GM12801 (cell line): ENCODE measurements around the gene TMEM150B.

Experiments
- TF ChIP-seq, protein P1 (sequence below): IDR thresholded peaks from one replicate; pipeline ENCODE4 v1.5.1; 2011; ENCODE audit warnings: control low read depth; ENCODE audit not compliant: insufficient read length; ENCODE audit errors: extremely low read depth

Gene TMEM150B

DNA sequence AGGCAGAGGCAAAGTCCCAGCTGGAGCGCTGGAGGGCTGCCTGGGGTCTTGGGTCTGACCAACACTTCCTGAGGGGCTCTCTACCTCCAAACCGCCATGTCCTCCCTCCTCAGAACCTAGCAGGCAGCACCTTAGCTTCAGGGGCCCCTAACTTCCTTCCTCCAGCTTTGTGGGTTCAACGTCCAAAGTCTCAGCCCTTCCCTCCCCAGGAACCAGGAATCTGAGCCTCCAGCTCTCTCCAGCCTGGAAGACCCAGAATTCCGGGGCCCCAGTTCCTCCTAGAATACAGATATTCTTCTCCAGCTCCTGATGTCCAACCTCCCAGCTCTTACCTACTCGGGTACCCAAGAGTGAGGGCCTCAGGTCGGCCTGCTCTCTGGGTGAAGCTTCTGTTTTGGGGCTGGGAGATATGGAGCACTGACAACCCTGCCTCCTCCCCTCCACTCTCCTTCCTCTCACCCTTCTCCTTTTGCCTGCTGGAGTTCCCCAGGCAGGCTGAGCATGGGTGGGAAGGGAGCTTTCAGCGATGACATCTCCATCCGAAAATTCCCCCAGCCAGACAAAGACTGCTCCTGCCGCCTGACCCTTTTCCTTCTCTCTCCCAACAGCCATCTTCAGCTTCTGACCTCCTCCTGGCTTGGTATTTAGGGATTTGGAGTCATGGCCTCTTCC, 3.5 kb downstream of the TMEM150B start:
- TF ChIP-seq, protein P1, sequence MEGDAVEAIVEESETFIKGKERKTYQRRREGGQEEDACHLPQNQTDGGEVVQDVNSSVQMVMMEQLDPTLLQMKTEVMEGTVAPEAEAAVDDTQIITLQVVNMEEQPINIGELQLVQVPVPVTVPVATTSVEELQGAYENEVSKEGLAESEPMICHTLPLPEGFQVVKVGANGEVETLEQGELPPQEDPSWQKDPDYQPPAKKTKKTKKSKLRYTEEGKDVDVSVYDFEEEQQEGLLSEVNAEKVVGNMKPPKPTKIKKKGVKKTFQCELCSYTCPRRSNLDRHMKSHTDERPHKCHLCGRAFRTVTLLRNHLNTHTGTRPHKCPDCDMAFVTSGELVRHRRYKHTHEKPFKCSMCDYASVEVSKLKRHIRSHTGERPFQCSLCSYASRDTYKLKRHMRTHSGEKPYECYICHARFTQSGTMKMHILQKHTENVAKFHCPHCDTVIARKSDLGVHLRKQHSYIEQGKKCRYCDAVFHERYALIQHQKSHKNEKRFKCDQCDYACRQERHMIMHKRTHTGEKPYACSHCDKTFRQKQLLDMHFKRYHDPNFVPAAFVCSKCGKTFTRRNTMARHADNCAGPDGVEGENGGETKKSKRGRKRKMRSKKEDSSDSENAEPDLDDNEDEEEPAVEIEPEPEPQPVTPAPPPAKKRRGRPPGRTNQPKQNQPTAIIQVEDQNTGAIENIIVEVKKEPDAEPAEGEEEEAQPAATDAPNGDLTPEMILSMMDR, result no peak

DNA sequence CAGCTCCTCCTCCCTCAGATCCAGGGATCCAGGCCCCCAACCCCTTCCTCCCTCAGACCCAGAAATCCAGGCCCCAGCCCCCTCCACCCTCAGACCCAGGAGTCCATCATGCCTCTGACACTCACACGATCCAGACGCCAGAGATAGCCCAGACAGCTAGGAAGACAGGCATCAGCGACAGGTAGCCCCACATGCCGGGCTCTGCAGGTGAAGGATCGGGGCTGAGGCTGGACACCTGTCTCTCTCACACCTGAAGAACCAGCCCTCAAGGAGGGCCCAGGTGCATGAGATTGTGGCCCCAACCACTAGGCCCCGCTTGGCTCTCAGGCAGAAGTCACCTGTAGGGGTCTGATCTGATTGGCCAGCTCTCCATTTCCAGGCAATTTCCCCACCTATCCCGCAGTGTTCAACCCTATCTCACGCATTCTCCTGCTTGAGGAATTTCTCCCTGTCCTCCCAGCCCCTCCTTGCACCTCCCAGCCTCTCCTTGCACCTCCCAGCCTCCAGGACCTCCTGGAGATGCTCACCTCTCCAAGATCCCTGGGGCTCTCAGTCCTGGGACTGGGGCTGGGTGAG, 4.2 kb downstream of the TMEM150B start:
- TF ChIP-seq, protein P1, result no peak

DNA sequence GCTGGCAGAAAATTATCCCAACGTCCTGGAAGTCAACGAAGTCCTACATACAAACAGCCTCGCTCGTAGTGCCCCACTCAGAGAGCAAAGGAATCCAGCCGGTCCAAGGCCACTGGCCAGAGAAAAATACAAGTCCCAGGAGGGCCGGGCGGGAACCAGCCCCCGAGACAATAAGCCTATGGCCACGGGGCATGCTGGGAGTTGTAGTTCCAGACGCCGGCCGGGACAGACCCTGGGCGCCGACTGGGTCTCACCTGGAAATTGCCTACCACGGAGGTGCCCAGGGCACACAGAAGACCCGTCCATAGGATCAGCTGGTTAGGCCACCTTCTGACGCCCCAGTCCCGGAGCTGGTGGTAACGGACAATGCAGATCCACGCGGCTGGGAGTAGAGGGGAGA, 5.4 kb downstream of the TMEM150B start:
- TF ChIP-seq, protein P1, result no peak

DNA sequence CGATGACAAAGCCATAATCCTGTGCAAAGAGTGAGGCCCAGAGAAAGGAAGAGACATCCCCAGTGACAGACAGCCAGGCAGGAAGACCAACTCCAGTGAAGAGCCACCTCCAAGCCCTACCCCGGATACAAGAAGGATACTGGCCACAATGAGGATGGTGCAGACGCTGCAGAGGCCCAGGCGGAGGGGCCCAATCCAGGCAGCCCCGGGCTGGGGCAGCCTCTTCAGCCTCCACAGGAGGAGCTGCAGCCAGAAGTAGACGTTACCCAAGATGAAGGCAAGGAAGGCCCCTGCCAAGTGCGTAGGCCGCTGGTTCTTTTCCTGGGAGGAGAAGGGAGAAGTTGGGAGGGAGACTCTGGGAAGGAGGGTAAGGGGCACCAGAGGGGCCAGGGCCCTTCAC, 8.5 kb downstream of the TMEM150B start:
- TF ChIP-seq, protein P1, result no peak

DNA sequence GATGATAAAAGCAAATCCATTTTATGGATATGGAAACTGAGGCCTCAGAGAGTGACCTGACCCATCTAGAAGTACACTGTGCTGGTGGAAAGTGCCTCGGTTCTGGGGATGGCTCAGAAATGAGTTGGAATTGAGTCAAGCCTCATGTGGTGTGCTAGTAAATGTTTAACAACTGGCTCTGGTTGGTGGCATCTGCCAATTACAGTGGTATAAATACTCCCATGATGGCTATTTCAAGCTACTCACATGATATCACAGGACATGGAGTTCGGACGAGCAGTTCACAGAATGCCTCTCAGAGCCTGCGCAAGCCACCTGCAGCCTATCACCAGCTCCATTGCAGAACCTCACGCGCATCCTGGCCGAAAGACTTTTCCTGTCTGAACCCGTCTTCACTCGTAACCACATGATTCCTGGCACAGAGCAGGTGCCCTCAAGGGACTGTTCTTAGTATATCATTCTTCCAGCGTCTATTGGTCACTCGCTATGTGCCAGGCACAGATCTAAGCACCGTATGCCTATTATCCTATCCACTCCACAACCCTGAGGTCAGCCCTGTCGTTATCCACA, 9.1 kb downstream of the TMEM150B start:
- TF ChIP-seq, protein P1, result no peak

DNA sequence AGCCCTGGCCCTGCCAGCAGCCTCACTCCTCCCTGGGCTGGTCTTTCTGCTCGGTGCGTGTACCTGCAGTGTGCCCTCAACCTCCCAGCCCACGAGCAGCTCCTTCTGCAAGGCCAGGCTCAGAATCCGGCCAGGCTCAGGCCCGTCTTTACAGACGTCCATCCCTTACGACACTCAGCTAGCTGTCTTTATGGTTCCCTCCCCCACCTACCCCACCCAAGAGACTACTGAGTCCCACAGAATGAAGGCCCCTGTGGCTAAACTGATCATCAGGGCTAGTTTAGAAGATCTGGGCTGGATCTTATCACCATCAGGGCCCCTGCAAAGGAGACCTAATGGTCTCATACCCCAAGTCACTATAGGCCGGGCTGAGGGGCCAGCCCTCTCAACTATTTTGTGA, 10.7 kb downstream of the TMEM150B start:
- TF ChIP-seq, protein P1, result no peak

DNA sequence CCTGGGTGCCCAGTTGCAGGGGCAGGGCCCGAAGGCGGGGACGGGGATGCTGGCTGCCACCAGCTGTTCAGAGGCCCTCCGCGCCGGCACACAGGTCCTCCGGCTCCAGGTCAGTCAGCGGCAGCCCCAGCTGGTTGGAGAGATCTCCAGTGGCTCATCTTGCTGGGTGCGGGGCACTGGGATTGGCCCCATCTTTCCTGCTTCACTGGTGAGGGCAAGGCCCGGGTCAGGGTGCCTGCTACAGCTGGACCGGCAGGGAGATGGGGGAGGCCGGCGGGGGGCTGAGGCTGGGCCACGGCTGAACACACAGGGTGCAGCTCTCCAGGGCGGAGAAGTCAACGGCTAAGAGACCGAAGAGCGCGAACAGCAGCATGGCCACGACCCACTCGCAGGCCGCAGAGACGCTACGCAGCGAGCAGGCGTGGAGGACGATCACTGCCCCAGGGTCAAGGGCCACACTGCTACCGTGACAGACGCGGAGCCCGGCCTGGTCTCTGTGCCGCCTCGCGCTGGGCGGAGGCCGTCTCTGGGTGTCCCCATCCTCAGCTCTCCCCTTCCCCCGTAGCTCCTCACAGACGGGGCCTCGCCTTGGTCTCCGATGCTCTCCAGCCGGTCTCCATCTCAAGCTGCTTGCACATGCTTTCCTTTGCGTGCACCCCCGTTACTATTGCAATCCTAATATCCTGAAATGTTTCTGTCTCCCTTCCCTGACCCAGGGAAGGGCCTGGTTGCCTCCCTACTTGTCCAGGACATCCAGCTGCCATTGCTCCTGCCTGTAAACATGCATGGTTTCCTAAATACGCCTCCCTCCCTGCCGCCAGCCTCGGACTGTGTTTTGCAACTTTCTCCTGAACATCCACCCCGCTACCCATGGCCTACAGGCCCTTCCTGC, 12.3 kb downstream of the TMEM150B start:
- TF ChIP-seq, protein P1, result no peak
